Measurements from ENCODE around the gene PAX6. TPM values are rescaled to one million over a fixed set of nuclear protein-coding genes. Genes with fewer than 3 reads are reported as not detected.
A peak's percentile ranks its signal among the peaks of the same experiment; 100 is the strongest.

The PAX6 gene
- polyA plus RNA-seq, 1 of the 3 experiments (the other 2 are of a cell fraction) = not detected

DNA sequence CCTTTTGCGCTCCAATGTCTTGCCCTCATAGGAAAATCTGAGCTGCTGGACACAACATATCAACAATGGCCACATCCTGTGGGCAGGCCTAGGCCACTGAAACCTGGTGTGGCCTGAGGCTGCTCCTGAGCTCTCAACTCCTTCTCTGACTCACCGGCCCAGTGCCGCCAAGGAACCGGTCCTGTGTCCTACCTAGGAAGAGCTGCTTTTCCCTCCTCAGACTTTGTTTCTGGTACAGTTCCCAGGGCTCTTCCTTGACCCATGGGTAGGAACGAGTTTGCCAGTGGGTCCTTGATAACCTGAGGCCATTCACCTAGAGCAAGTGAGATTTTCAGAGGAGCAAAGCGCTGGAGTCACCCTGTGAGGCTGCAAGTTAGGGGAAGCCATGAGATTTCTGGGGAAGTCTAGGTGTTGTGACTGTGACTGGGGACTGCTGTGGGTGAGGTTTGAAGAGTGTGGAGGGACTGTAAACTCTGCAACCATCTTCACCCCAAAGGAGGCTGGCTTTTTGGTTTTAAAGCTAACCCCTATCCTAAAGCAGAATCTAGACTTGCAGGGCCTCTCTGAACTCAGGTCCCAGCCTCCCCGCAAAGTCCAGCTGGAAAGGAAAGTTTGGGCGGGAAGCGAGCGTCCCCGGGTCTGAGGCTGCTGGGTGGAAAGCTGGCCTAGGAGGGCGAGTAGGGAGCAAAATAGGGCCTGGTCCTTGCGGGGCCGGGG, 12.0 kb upstream of the PAX6 start (continued):
- TF ChIP-seq REST (IDR thresholded peaks at IDR 0.05; ENCODE audit: low read depth, low read length) (no peak), MXI1 (IDR thresholded peaks at IDR 0.05; ENCODE audit: low read depth, low read length) (no peak), RAD21 (IDR thresholded peaks at IDR 0.05; ENCODE audit: low read length) (no peak)

DNA sequence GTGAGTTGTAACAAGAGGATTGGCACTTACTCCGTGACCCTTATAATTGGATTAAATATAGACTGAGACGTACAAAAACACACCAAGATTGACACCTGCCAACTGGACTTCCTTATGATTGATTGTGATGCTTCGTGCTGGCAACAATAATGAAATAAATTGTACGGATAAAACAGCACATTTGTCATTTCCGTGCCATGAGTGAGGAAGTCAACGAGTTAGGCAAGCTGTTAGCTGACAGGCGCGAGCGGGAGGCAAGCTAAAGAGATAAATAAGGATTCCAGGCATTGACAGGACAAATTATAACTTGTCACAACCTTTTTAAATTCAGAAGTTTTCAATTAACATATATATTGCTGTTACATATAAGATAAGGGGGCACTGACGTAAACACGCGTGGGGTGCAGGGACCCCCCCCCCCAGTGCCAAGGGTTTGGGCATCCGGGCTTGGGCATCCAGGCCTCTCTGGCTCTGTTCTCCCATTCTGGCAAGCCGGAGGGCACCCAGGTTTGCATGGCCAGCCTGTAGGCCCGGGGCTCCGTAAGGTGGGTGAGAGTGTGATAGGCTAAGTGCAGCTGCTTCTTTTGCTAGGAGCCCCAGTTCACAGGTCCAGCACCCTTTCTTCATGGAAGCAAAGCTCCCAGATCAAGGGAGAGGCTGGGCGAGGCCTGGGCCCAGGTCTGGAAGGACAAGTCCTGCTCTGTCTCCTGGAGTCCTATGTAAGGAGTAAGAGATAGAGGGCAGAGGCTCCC, 11.2 kb upstream of the PAX6 start:
- Histone ChIP-seq H3K9ac (no peak overlapping the region), H3K9me2 (no peaks in the 10 kb centered on the region), H4K20me1 (ENCODE audit: insufficient read depth) (no peaks in the 10 kb centered on the region), H3K79me2 (ENCODE audit: insufficient read depth) (no peaks in the 10 kb centered on the region), H3F3A (replicated peaks; ENCODE audit: insufficient read depth) (no peaks in the 10 kb centered on the region), H3K9me3 (no peaks in the 10 kb centered on the region), H3K27me3 (ENCODE audit: insufficient read depth) (peaks cover 100% of the 10 kb centered on the region), H3K27ac (ENCODE audit: low read depth in 2 of 2, low read length in 1 of 2) (no peak overlapping the region), H3K4me3 (ENCODE audit: low read depth in 2 of 2, low read length in 1 of 2) (no peak overlapping the region), H3K4me1 (ENCODE audit: control insufficient read depth in 1 of 2, insufficient read depth in 2 of 2, low read depth in 1 of 2, low read length in 1 of 2) (no peaks in the 10 kb centered on the region; a peak in 2 of 4 replicates), H2AFZ (ENCODE audit: low read depth) (no peak overlapping the region), H3K36me3 (replicated peaks in 1 of 2; ENCODE audit: control insufficient read depth in 1 of 2, insufficient read depth in 2 of 2, low read length in 1 of 2) (no peaks in the 10 kb centered on the region), H3K4me2 (no peak overlapping the region)
- ChIA-PET POLR2A (no interaction called here), CTCF (interaction anchor here (0.6 to 0.8 kb wide), 2 partner anchors 91 to 461 kb away, joined by 3 read pairs; no protein-coding TSS in a partner anchor)
- peak; percentile 14 for DNase-seq
- TF ChIP-seq IRF3 (IDR thresholded peaks at IDR 0.05; ENCODE audit: low read depth, low read length) (no peak), TCF12 (IDR thresholded peaks at IDR 0.05) (no peak), MEF2A (IDR thresholded peaks at IDR 0.05; ENCODE audit: borderline replicate concordance, low read depth) (no peak), RAD21 (IDR thresholded peaks at IDR 0.05; ENCODE audit: low read length) (no peak), EP300 (IDR thresholded peaks at IDR 0.05; ENCODE audit: borderline replicate concordance in 1 of 2, low read depth in 1 of 2, low read length in 1 of 2) (no peak), TAF1 (IDR thresholded peaks at IDR 0.05; ENCODE audit: borderline replicate concordance, low read depth, low read length) (no peak), MXI1 (IDR thresholded peaks at IDR 0.05; ENCODE audit: low read depth, low read length) (no peak), TEAD4 (IDR thresholded peaks at IDR 0.05; ENCODE audit: borderline replicate concordance, insufficient read depth) (no peak), CHD2 (IDR thresholded peaks at IDR 0.05; ENCODE audit: low read length, partially characterized antibody) (no peak), USF1 (IDR thresholded peaks at IDR 0.05; ENCODE audit: borderline replicate concordance, low read depth) (no peak), NFIC (IDR thresholded peaks at IDR 0.05; ENCODE audit: borderline replicate concordance) (no peak), EZH2phosphoT487 (IDR thresholded peaks at IDR 0.05; ENCODE audit: borderline replicate concordance, low read depth) (no peak), RFX5 (IDR thresholded peaks at IDR 0.05; ENCODE audit: low read length) (no peak)
- TF ChIP-seq, protein P1, sequence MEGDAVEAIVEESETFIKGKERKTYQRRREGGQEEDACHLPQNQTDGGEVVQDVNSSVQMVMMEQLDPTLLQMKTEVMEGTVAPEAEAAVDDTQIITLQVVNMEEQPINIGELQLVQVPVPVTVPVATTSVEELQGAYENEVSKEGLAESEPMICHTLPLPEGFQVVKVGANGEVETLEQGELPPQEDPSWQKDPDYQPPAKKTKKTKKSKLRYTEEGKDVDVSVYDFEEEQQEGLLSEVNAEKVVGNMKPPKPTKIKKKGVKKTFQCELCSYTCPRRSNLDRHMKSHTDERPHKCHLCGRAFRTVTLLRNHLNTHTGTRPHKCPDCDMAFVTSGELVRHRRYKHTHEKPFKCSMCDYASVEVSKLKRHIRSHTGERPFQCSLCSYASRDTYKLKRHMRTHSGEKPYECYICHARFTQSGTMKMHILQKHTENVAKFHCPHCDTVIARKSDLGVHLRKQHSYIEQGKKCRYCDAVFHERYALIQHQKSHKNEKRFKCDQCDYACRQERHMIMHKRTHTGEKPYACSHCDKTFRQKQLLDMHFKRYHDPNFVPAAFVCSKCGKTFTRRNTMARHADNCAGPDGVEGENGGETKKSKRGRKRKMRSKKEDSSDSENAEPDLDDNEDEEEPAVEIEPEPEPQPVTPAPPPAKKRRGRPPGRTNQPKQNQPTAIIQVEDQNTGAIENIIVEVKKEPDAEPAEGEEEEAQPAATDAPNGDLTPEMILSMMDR (IDR thresholded peaks at IDR 0.05) = no peak
- TF ChIP-seq, protein P2, sequence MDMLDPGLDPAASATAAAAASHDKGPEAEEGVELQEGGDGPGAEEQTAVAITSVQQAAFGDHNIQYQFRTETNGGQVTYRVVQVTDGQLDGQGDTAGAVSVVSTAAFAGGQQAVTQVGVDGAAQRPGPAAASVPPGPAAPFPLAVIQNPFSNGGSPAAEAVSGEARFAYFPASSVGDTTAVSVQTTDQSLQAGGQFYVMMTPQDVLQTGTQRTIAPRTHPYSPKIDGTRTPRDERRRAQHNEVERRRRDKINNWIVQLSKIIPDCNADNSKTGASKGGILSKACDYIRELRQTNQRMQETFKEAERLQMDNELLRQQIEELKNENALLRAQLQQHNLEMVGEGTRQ (IDR thresholded peaks at IDR 0.05; ENCODE audit: borderline replicate concordance, low read depth, low read length) = no peak
- WGBS (ENCODE audit: low lambda C conversion rate) = 27% methylated on average over 15 of the region's 17 CpGs
